ENCODE data around the gene SACM1L.

DNA sequence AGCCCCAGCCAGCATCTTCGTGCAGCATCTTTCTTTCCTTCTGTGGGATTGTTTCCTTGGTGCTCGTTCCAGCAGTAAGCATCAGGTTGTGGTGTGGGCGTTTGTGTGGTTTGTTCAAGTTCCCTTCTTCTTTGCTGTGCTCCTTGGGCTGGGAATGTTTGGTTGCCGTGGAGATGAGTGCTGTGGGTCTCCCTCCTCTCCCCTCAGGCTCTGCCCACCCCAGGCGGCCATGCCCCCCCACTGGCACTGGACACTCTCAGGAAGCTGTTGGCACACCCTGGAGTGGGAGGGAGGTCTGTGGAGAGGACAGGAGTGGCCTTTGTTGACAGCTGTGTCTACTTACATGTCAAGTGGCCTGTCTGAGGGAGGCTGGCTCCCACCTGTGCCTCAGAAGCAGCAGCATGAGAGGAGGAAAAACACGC is 46.5 kb upstream of the SACM1L start:
- TF ChIP-seq, protein P1, sequence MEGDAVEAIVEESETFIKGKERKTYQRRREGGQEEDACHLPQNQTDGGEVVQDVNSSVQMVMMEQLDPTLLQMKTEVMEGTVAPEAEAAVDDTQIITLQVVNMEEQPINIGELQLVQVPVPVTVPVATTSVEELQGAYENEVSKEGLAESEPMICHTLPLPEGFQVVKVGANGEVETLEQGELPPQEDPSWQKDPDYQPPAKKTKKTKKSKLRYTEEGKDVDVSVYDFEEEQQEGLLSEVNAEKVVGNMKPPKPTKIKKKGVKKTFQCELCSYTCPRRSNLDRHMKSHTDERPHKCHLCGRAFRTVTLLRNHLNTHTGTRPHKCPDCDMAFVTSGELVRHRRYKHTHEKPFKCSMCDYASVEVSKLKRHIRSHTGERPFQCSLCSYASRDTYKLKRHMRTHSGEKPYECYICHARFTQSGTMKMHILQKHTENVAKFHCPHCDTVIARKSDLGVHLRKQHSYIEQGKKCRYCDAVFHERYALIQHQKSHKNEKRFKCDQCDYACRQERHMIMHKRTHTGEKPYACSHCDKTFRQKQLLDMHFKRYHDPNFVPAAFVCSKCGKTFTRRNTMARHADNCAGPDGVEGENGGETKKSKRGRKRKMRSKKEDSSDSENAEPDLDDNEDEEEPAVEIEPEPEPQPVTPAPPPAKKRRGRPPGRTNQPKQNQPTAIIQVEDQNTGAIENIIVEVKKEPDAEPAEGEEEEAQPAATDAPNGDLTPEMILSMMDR (IDR thresholded peaks at IDR 0.05; ENCODE audit: insufficient read depth, low read depth, low read length) = no peak
- no peak for TF ChIP-seq EZH2 (IDR thresholded peaks at IDR 0.05; ENCODE audit: insufficient read depth, low read length)
